Measurements from ENCODE around the gene CCNDBP1. TPM values are rescaled to one million over a fixed set of nuclear protein-coding genes. Genes with fewer than 3 reads are reported as not detected.

The CCNDBP1 gene
- total RNA-seq, result 71.9 and 74.6 TPM in 2 replicates

GRCh38 chr15:43185157-43186002 is at the start of gene CCNDBP1:
TSS of gene CCNDBP1 (plus strand) at chr15:43185403. CDS start at chr15:43185499, 96 bp downstream.

GRCh38 chr15:43220991-43221403 is 35.8 kb downstream of the CCNDBP1 start, which contains the start of gene EPB42:
TSS of gene EPB42 (minus strand) at chr15:43221018. CDS start at chr15:43220825, 193 bp downstream.

Other genes with a start within 250 kb of the CCNDBP1 start
- 33.1 and 36.6 TPM in 2 replicates for gene UBR1, start 79.4 kb upstream of the CCNDBP1 start, total RNA-seq
- 16.4 and 18.0 TPM in 2 replicates for gene TMEM62, start 51.8 kb upstream of the CCNDBP1 start, total RNA-seq
- gene EPB42, start 35.6 kb downstream of the CCNDBP1 start, total RNA-seq, result not detected in 2 replicates
- gene TGM5, start 81.5 kb downstream of the CCNDBP1 start, total RNA-seq, result not detected in 2 replicates
- not detected in 2 replicates for gene TGM7, start 116.9 kb downstream of the CCNDBP1 start, total RNA-seq
- 5.6 and 7.3 TPM in 2 replicates for gene LCMT2, start 145.2 kb downstream of the CCNDBP1 start, total RNA-seq
- gene ZSCAN29, start 185.6 kb downstream of the CCNDBP1 start, total RNA-seq, result 19.3 and 21.6 TPM in 2 replicates
- 8.8 and 16.1 TPM in 2 replicates for gene TUBGCP4, start 185.7 kb downstream of the CCNDBP1 start, total RNA-seq